ENCODE results near the gene GREB1L.
A peak's percentile ranks its signal among the peaks of the same experiment; 100 is the strongest.

GREB1L gene

GRCh38 chr18:21452276-21452780 lies 210.3 kb downstream of the GREB1L start:
- DNase-seq: no peak

- no peak for DNase-seq
These were observed 210.9 kb downstream of the GREB1L start for GRCh38 chr18:21452796-21453510.

- no peak for DNase-seq
These were observed 211.5 kb downstream of the GREB1L start for GRCh38 chr18:21453511-21453901.

GRCh38 chr18:21454725-21455124 lies 212.7 kb downstream of the GREB1L start:
- DNase-seq: peak in 1 of 2 experiments; percentile 42

- DNase-seq: no peak
These were observed 214.6 kb downstream of the GREB1L start for GRCh38 chr18:21456428-21457178.

- DNase-seq: no peak
These were observed 215.1 kb downstream of the GREB1L start for GRCh38 chr18:21457179-21457535.

- no peak for DNase-seq
These were observed 216.3 kb downstream of the GREB1L start for GRCh38 chr18:21458310-21458709.

- no peak for DNase-seq
These were observed 216.8 kb downstream of the GREB1L start for GRCh38 chr18:21458788-21459187.

- no peak for DNase-seq
These were observed 217.8 kb downstream of the GREB1L start for GRCh38 chr18:21459706-21460286.

GRCh38 chr18:21461460-21461859 lies 219.4 kb downstream of the GREB1L start:
- DNase-seq: no peak

- no peak for DNase-seq
These were observed 221.7 kb downstream of the GREB1L start for GRCh38 chr18:21463718-21464117.

GRCh38 chr18:21468514-21469164 lies 226.6 kb downstream of the GREB1L start:
- no peak for DNase-seq

GRCh38 chr18:21472741-21473140 lies 230.7 kb downstream of the GREB1L start:
- DNase-seq: no peak

GRCh38 chr18:21474621-21475020 lies 232.6 kb downstream of the GREB1L start:
- DNase-seq: no peak

GRCh38 chr18:21479721-21480120 lies 237.7 kb downstream of the GREB1L start:
- no peak for DNase-seq

GRCh38 chr18:21481739-21482138 lies 239.7 kb downstream of the GREB1L start:
- DNase-seq: no peak

- DNase-seq: no peak
These were observed 241.0 kb downstream of the GREB1L start for GRCh38 chr18:21483051-21483450.

- no peak for DNase-seq
These were observed 243.0 kb downstream of the GREB1L start for GRCh38 chr18:21484851-21485636.

GRCh38 chr18:21486905-21487437 lies 244.9 kb downstream of the GREB1L start:
- no peak for DNase-seq

- peak; percentile 11 to 62 for DNase-seq
These were observed 247.2 kb downstream of the GREB1L start for GRCh38 chr18:21489119-21489750.

- no peak for DNase-seq
These were observed 248.0 kb downstream of the GREB1L start for GRCh38 chr18:21489919-21490495.
